K562 (cell line): Measurements from ENCODE around the gene FBXO46. TPM values are rescaled to one million over a fixed set of nuclear protein-coding genes. Genes with fewer than 3 reads are reported as not detected.
A peak's percentile ranks its signal among the peaks of the same experiment; 100 is the strongest.

ENCODE experiments used
- CCNT2 ChIP-seq: IDR thresholded peaks from 2 replicates; pipeline ENCODE4 v1.6.1; 2011; ENCODE audit warnings: borderline replicate concordance, low read depth, mild to moderate bottlenecking, moderate library complexity, mixed read lengths, low read length; ENCODE audit not compliant: insufficient read length; ENCODE audit errors: extremely low read depth
- CEBPZ ChIP-seq: fragments of 150-350 bp; IDR thresholded peaks from 2 replicates; pipeline ENCODE4 v1.6.1; 2014; ENCODE audit warnings: low read depth, mild to moderate bottlenecking, low read length, borderline replicate concordance
- GATA2 ChIP-seq: sonication (generic); formaldehyde crosslinking; IDR thresholded peaks from 2 replicates; pipeline ENCODE4 v1.4.0; 2020; ENCODE audit warnings: mild to moderate bottlenecking, missing genetic modification reagents
- HES1 ChIP-seq: fragments of 450-650 bp; IDR thresholded peaks from 2 replicates; pipeline ENCODE4 v1.6.1; 2016; ENCODE audit warnings: low read depth, mild to moderate bottlenecking, moderate library complexity
- MYNN ChIP-seq, 2 experiments: sonication (generic); formaldehyde crosslinking in 1 of 2; IDR thresholded peaks; 2 replicates each; pipeline versions ENCODE4 v1.5.0 to v1.6.1; 2016 to 2020; ENCODE audit warnings: antibody characterized with exemption in 1 of 2, missing genetic modification reagents in 1 of 2
- NEUROD1 ChIP-seq: fragments of 150-350 bp; IDR thresholded peaks from 2 replicates; pipeline ENCODE4 v1.6.1; 2014; ENCODE audit warnings: borderline replicate concordance, low read length, low read depth; ENCODE audit not compliant: partially characterized antibody
- NFYB ChIP-seq: IDR thresholded peaks from 2 replicates; pipeline ENCODE4 v1.6.1; 2011; ENCODE audit warnings: mild to moderate bottlenecking, moderate library complexity; ENCODE audit not compliant: insufficient read length; ENCODE audit errors: extremely low read depth
- PHF8 ChIP-seq: fragments of 200-600 bp; sonication (generic); IDR thresholded peaks from 2 replicates; pipeline ENCODE4 v1.6.1; 2012; ENCODE audit warnings: mixed run types, mild to moderate bottlenecking, inconsistent platforms, low read length, moderate library complexity, borderline replicate concordance
- STAT6 ChIP-seq: sonication (generic); formaldehyde crosslinking; IDR thresholded peaks from 2 replicates; pipeline ENCODE4 v1.8.1; 2023; ENCODE audit warnings: mild to moderate bottlenecking, missing genetic modification reagents
- ZBTB5 ChIP-seq: fragments of 450-650 bp; IDR thresholded peaks from 2 replicates; pipeline ENCODE4 v1.6.1; 2017; ENCODE audit warnings: antibody characterized with exemption
- ZNF639 ChIP-seq, 2 experiments: fragments of 200-800 bp in 1 of 2; sonication (Bioruptor generic) in 1 of 2; sonication (generic) in 1 of 2; formaldehyde crosslinking in 1 of 2; IDR thresholded peaks in 1 of 2; conservative IDR thresholded peaks in 1 of 2; 2 replicates each; pipeline versions ENCODE4 v1.5.0 to v1.6.1; 2016 to 2020; ENCODE audit warnings: missing compliant biosample characterization in 1 of 2, missing genetic modification characterization in 1 of 2, missing genetic modification reagents in 1 of 2
- ZNF778 ChIP-seq: fragments of 450-650 bp; formaldehyde crosslinking; IDR thresholded peaks from 2 replicates; pipeline ENCODE4 v1.4.0; 2020; ENCODE audit warnings: mild to moderate bottlenecking, moderate library complexity
- polyA plus RNA-seq, 8 experiments: library from polyadenylated mRNA; depleted of rRNA in 4 of 8; stranded (reverse) in 5 of 8; unstranded in 3 of 8; fragments of >200 nt; fragmentation: Nextera tagmentation in 2 of 8; fragmentation: Illumina TruSeq in 1 of 8; extraction: Ambion mirVana in 2 of 8; extraction: Trizol in 1 of 8; gene quantifications; 2 replicates each; pipeline versions ENCODE4 v1.2.1 to v1.2.3, GENCODE V29; 2011 to 2014; ENCODE audit warnings: inconsistent platforms in 1 of 8, missing spikeins in 1 of 8
- total RNA-seq, 7 experiments: library from RNA; depleted of rRNA in 6 of 7; stranded (reverse); fragments of >200 nt in 6 of 7; fragmentation: Illumina TruSeq in 2 of 7; extraction: Trizol in 2 of 7; gene quantifications; 2 replicates each; pipeline versions ENCODE4 v1.2.1 to v1.2.3, GENCODE V29; 2011 to 2021; ENCODE audit warnings: low replicate concordance in 1 of 7

The FBXO46 gene
- total and polyA plus RNA-seq, 9 of the 15 experiments (the other 6 are each of a cell fraction or from before 2014, with no cell fraction given): 1.5 to 36.1 (median 7.3) TPM

- no peak for TF ChIP-seq STAT6 (CRISPR knock-in tag)
- peak; percentile 49 for TF ChIP-seq NEUROD1
- TF ChIP-seq NFYB: peak; percentile 78
- TF ChIP-seq CEBPZ: peak; percentile 64; the same call in 1 of the 2 replicates
- no peak for TF ChIP-seq ZNF778 (CRISPR knock-in tag)
- TF ChIP-seq GATA2 (CRISPR knock-in tag): peak; percentile 81
- 0 out of 2 replicates have a peak, but pooled peaks have one; percentile 13 for TF ChIP-seq MYNN (IDR thresholded peaks at IDR 0.05)
- TF ChIP-seq MYNN (CRISPR knock-in tag; IDR thresholded peaks at IDR 0.05): no peak
- peak; percentile 85; the same call in 1 of the 2 replicates for TF ChIP-seq PHF8
- TF ChIP-seq HES1: peak; percentile 38; the same call in 1 of the 2 replicates
- TF ChIP-seq ZBTB5: peak; percentile 97
- peak; percentile 37 for TF ChIP-seq CCNT2
- 0 out of 4 replicates have a peak, but pooled peaks of 1 of the 2 experiments have one; percentile 7 for TF ChIP-seq ZNF639 (CRISPR knock-in tag; conservative IDR thresholded peaks at IDR 0.05 in 1 of 2, IDR thresholded peaks at IDR 0.05 in 1 of 2)
Measured at GRCh38 chr19:45692187-45693105, 38.2 kb downstream of the FBXO46 start, which contains the start of gene QPCTL (continued).
